ENCODE results near the gene DNM3.
A peak's percentile ranks its signal among the peaks of the same experiment; 100 is the strongest.

The DNM3 gene

DNA sequence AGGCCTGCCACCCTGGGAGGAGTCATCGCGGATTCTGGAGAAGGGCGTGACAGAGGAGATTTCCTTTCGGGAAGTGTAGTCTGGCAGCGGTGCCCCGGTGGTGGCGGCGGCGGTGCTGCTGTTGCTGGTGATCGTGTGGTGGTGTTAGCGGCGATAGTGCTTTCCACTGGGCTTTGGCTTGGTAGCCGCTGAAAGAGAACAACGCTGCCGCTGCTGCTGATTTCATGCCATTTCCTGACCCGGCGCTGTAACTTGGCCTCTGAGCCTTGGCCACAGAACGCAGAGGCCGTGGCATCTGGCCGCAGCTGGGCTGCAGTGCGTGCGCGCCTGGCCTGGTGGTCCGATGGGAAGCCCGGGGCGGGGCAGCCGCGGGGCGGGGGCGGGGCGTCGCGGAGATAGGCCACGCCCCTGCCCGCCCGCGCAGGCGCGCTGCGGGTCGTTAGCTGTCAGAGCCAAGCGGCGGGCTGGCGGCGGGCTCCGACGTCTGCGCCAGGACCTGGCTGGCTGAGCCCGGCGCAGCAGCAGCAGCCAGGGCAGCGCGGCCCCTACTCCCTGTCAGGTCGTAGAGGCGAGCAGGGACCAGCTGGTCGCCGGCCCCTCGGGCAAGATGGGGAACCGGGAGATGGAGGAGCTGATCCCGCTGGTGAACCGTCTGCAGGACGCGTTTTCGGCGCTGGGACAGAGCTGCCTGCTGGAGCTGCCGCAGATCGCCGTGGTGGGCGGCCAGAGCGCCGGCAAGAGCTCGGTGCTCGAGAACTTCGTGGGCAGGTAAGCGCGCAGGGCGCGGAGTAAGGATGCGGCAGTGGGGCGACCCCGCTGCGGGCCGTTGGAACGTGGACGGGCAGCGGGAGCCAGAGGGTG, at the start of gene DNM3:
Gene DNM3, plus strand, starts transcription at position 449 of the 861 bp plus-strand sequence. Its CDS starts 159 bp downstream, at position 608.
- peak; percentile 83 for DNase-seq (ENCODE audit: low read depth)
- peak within 1 kb of the TSS; percentile 61 for H3K4me3 ChIP-seq (replicated peaks; ENCODE audit: low read depth, low read length)
- TF ChIP-seq, protein P1, sequence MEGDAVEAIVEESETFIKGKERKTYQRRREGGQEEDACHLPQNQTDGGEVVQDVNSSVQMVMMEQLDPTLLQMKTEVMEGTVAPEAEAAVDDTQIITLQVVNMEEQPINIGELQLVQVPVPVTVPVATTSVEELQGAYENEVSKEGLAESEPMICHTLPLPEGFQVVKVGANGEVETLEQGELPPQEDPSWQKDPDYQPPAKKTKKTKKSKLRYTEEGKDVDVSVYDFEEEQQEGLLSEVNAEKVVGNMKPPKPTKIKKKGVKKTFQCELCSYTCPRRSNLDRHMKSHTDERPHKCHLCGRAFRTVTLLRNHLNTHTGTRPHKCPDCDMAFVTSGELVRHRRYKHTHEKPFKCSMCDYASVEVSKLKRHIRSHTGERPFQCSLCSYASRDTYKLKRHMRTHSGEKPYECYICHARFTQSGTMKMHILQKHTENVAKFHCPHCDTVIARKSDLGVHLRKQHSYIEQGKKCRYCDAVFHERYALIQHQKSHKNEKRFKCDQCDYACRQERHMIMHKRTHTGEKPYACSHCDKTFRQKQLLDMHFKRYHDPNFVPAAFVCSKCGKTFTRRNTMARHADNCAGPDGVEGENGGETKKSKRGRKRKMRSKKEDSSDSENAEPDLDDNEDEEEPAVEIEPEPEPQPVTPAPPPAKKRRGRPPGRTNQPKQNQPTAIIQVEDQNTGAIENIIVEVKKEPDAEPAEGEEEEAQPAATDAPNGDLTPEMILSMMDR (IDR thresholded peaks at IDR 0.05; ENCODE audit: low read length, missing control alignments), result no peak

DNA sequence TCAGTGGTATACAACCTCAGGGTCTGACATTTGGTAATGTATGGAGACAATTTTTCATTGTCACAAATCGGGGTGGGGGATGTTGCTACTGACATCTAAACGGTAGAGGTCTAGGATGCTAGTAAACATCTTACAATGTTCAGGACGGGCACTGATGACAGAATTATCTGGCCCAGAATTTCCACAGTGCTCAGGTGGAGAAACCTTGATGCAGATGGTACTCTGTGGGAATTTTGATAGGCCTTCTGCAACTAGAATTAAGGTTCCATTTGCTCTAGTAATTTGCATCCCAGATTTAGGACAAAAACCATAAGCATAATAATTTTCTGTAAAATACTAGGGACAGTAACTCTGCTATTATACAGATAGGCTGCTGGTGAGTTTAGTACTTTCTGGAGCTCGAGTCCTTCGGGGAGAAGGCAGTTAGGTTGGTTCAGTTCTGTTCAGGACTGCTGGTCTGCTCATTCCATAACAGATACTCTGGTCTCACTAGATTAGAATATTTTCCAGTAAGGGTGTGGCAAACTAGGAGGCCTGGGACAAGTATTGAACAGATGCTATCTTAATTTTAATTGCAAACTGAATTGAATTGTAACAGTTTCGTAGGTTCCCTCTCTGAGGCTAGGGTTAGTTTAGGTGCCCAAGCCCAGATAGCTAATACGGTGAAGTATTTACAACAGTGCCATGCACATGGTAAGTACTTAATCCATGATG, 48.5 kb upstream of the DNM3 start:
- no peak for DNase-seq (ENCODE audit: low read depth)
- H3K4me3 ChIP-seq (replicated peaks; ENCODE audit: low read depth, low read length), result no peak overlapping the region
- TF ChIP-seq, protein P1 (IDR thresholded peaks at IDR 0.05; ENCODE audit: low read length, missing control alignments), result no peak

DNA sequence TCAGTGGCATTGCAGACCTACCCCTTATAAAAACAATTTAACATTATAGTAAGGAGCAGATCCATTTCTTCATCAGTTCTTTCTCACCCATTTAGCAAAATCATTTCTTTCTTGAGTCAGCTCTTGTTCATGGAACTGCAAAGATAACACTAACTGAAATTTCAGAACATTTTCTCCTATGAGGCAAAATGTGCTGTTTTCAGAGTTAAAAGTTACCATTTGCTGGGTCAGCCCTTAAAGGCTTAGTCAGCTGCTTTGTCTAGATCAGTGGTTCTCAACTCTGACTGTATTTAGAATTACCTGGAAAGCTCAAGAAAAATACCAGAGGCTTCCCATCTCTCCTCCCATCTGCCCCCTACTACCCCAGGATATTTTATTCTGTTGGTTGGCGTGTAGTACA, 47.7 kb upstream of the DNM3 start:
- no peak overlapping the region for H3K4me3 ChIP-seq (replicated peaks; ENCODE audit: low read depth, low read length)
- TF ChIP-seq, protein P1 (IDR thresholded peaks at IDR 0.05; ENCODE audit: low read length, missing control alignments), result no peak
- no peak for DNase-seq (ENCODE audit: low read depth)

DNA sequence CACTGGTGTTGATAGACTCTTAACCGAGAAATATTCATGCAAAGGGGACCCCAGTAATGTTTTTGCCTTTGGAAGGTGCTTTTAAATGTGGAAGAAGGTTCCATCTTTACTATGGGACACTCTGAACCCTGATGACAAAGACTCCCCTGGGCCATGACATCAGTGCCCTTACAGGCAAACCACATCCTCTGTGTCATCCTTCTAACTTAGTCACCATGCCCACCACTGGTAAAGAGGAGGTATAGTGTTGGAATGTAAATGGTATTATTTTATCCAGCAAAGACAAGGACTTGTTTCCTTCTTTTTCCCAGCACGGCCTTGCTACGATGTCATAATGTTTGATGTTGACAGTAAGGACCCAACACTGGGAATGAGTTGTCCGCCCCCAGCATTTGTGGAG, 47.2 kb upstream of the DNM3 start:
- TF ChIP-seq, protein P1 (IDR thresholded peaks at IDR 0.05; ENCODE audit: low read length, missing control alignments), result no peak
- peak; percentile 30 for DNase-seq (ENCODE audit: low read depth)
- no peak overlapping the region for H3K4me3 ChIP-seq (replicated peaks; ENCODE audit: low read depth, low read length)

DNA sequence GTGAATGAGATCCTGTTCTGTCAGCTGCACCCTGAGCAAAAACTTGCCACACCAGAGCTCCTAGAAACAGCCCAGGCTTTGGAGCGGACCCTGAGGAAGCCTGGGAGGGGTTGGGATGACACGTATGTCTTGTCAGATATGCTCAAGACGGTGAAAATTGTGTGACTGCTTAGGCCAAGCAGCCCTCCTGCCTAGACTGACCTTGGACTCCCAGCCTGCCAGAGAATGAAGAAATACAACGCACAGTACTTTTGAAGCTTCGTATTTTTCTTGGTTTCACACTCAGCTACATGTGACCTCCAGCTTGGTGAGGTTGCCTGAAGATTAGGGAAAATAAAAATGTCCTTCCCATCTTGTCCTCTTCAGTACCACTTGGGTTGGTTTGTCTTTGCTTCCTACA, 44.7 kb upstream of the DNM3 start:
- TF ChIP-seq, protein P1 (IDR thresholded peaks at IDR 0.05; ENCODE audit: low read length, missing control alignments), result no peak
- no peak for DNase-seq (ENCODE audit: low read depth)
- no peak overlapping the region for H3K4me3 ChIP-seq (replicated peaks; ENCODE audit: low read depth, low read length)

DNA sequence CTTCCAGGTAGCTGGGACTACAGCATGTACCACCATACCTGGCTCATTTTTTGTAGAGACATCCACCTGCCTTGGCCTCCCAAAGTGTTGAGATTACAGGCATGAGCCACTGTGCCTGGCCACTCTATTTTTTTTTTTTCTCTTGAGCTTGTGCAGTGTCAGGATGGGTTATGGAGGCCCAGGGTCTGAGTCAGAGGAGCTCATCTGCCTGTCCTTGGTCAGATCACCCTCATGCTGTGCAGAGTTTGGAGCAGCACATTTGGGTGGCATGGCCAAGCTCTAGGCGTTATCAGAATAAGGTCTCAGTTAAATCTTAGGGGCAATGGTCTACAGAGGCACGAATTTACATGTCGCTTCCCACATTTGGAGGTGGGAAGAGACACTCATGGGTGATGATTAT, 43.0 kb upstream of the DNM3 start:
- H3K4me3 ChIP-seq (replicated peaks; ENCODE audit: low read depth, low read length), result no peak overlapping the region
- no peak for DNase-seq (ENCODE audit: low read depth)
- TF ChIP-seq, protein P1 (IDR thresholded peaks at IDR 0.05; ENCODE audit: low read length, missing control alignments), result no peak
